CD4-positive, alpha-beta T cell treated with Interleukin-12 subunit alpha and Interleukin-12 subunit beta, for 1 hour (primary cell): ENCODE measurements around the gene TRIM45.
A peak's percentile ranks its signal among the peaks of the same experiment; 100 is the strongest.

Source experiments
- DNase-seq: peaks from one replicate; pipeline ENCODE4 v3.0.0-alpha.2; 2020

TRIM45 gene

GRCh38 chr1:117097443-117097842 is 24.1 kb downstream of the TRIM45 start:
- DNase-seq: no peak

- DNase-seq: no peak
Measured at GRCh38 chr1:117096951-117097408, 24.6 kb downstream of the TRIM45 start.

GRCh38 chr1:117094841-117095604 is 26.5 kb downstream of the TRIM45 start:
- DNase-seq: no peak

- peak; percentile 30 for DNase-seq
Measured at GRCh38 chr1:117093870-117094621, 27.5 kb downstream of the TRIM45 start.

- no peak for DNase-seq
Measured at GRCh38 chr1:117093091-117093534, 28.4 kb downstream of the TRIM45 start.

- DNase-seq: no peak
Measured at GRCh38 chr1:117092594-117092993, 29.0 kb downstream of the TRIM45 start.

- no peak for DNase-seq
Measured at GRCh38 chr1:117089996-117090395, 31.6 kb downstream of the TRIM45 start.

GRCh38 chr1:117087686-117088085 is 33.9 kb downstream of the TRIM45 start:
- DNase-seq: no peak

- DNase-seq: no peak
Measured at GRCh38 chr1:117084231-117084630, 37.3 kb downstream of the TRIM45 start.

- DNase-seq: no peak
Measured at GRCh38 chr1:117079737-117080136, 41.8 kb downstream of the TRIM45 start.

GRCh38 chr1:117077267-117077666 is 44.3 kb downstream of the TRIM45 start:
- no peak for DNase-seq

GRCh38 chr1:117076648-117077047 is 44.9 kb downstream of the TRIM45 start:
- DNase-seq: no peak

GRCh38 chr1:117070124-117070523 is 51.4 kb downstream of the TRIM45 start:
- DNase-seq: no peak

- DNase-seq: no peak
Measured at GRCh38 chr1:117069220-117069844, 52.2 kb downstream of the TRIM45 start.

GRCh38 chr1:117068580-117068979 is 53.0 kb downstream of the TRIM45 start:
- no peak for DNase-seq

GRCh38 chr1:117067533-117068370 is 53.8 kb downstream of the TRIM45 start:
- DNase-seq: peak; percentile 51

GRCh38 chr1:117066367-117066766 is 55.2 kb downstream of the TRIM45 start:
- no peak for DNase-seq

GRCh38 chr1:117061986-117062415 is 59.5 kb downstream of the TRIM45 start:
- peak; percentile 37 for DNase-seq
